ENCODE data around the gene PPP3CA. TPM values are rescaled to one million over a fixed set of nuclear protein-coding genes. Genes with fewer than 3 reads are reported as not detected.

PPP3CA gene
- total and polyA plus RNA-seq, 2 of the 8 experiments (the other 6 are each of a cell fraction or from before 2014, with no cell fraction given) = 7.9 to 35.0 TPM

DNA sequence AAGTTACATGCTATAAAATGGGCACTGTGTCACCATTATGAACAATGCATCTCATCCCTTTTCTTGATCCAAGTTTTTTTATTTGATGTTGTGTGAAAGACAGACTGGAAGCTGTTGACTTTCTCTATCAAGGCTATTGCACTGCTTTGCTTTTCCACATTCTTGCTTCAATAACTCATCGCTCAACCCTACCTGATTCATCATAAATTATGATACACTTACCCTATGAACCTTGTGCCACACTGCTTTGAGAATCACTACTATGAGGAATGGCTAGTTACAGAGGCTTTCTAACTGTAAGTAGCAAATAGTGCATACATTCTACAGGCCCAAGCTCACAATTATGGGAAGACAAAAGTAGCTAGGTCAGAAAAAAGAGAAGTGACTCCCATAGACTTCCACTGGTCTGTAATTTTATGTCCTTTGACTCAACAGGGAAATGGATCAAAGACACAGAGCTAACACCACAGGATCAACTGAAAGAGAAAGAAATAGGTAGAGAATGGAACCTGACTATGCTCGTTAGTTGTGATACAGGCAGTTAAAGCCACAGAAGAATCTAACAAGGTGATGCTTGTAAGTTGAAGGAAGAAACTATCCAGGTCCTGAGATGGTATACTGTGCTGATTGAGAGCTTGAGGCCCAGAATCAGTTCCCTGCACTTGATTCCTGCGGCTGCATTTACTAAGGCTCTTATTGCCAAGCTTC, 163.5 kb downstream of the PPP3CA start:
- Histone ChIP-seq H3K79me1 (ENCODE audit: low read depth, low read length) (no peaks in the 10 kb centered on the region), H2AK5ac (ENCODE audit: low read depth, low read length) (no peak overlapping the region), H2BK5ac (ENCODE audit: low read depth, low read length) (no peak overlapping the region), H4K5ac (ENCODE audit: insufficient read length, low read depth, low read length) (no peak overlapping the region), H3K4me1 (replicated peaks in 1 of 4; ENCODE audit: control insufficient read depth in 3 of 4, insufficient read depth in 4 of 4, low read length in 3 of 4) (peaks cover 0 to 3% (median 1%) of the 10 kb centered on the region in 4 experiments; a peak in 2 of 7 replicates), H3K56ac (replicated peaks; ENCODE audit: insufficient read length, low read depth, low read length) (no peak overlapping the region), H3K9ac (replicated peaks in 1 of 4; ENCODE audit: extremely low read depth in 1 of 4, low read depth in 3 of 4, low read length in 3 of 4) (no peak overlapping the region), H3K23ac (ENCODE audit: insufficient read length) (no peak overlapping the region), H3K9me3 (ENCODE audit: insufficient read depth in 2 of 2, low read depth in 1 of 2, low read length in 1 of 2) (peaks cover 4 to 11% of the 10 kb centered on the region in 2 experiments), H3K23me2 (ENCODE audit: low read depth, low read length) (no peaks in the 10 kb centered on the region), H2BK12ac (ENCODE audit: low read depth, low read length) (no peak overlapping the region), H2BK120ac (replicated peaks; ENCODE audit: low read depth, low read length) (no peak overlapping the region), H4K8ac (ENCODE audit: extremely low read depth, insufficient read depth, low read length) (no peak overlapping the region), H3K4me3 (ENCODE audit: extremely low read depth in 1 of 4, insufficient read depth in 2 of 4, low read depth in 3 of 4, low read length in 4 of 4) (no peak overlapping the region), H4K20me1 (replicated peaks in 1 of 2; ENCODE audit: control insufficient read depth in 1 of 2, insufficient read depth in 2 of 2, low read length in 2 of 2) (no peaks in the 10 kb centered on the region), H3K27ac (ENCODE audit: low read depth, low read length) (no peak overlapping the region), H3K18ac (ENCODE audit: extremely low read depth, low read length) (no peak overlapping the region), H2BK20ac (ENCODE audit: low read length) (no peak overlapping the region), H3K36me3 (ENCODE audit: control insufficient read depth in 2 of 4, insufficient read depth in 4 of 4, low read length in 3 of 4) (peaks cover 0 to 10% (median 0%) of the 10 kb centered on the region in 4 experiments; a peak in 3 of 8 replicates), H3K4ac (replicated peaks; ENCODE audit: insufficient read length, low read depth, low read length) (no peak overlapping the region), H3K79me2 (ENCODE audit: control insufficient read depth in 1 of 2, insufficient read depth in 2 of 2, low read length in 2 of 2) (peaks cover 0 to 7% of the 10 kb centered on the region in 2 experiments; a peak in 1 of 4 replicates), H4K91ac (replicated peaks; ENCODE audit: insufficient read length, low read length) (no peak overlapping the region), H2AFZ (ENCODE audit: low read length) (no peak overlapping the region), H2BK15ac (ENCODE audit: low read length) (no peak overlapping the region), H3K4me2 (ENCODE audit: insufficient read depth in 1 of 2, low read depth in 2 of 2, low read length in 2 of 2) (no peak overlapping the region), H3K27me3 (replicated peaks in 1 of 4; ENCODE audit: control insufficient read depth in 3 of 4, extremely low read depth in 1 of 4, insufficient read depth in 3 of 4, low read length in 3 of 4) (no peaks in the 10 kb centered on the region), H3K14ac (ENCODE audit: insufficient read length) (no peak overlapping the region)
- no peak for FAIRE-seq
- DNase-seq (ENCODE audit: low read depth in 1 of 2, low spot score in 2 of 2) = no peak
- POLR2A ChIA-PET (ENCODE audit: partially characterized antibody) = no interaction called here
- CTCF ChIA-PET (ENCODE audit: partially characterized antibody) = interaction anchor here (0.9 to 1.6 kb wide), 2 partner anchors 14 to 546 kb away, joined by 3 to 6 read pairs; no protein-coding TSS in a partner anchor
- WGBS, 2 experiments (ENCODE audit: extremely low coverage in 1 of 2, insufficient coverage in 1 of 2, insufficient read length in 1 of 2, insufficient replicate concordance in 2 of 2, low coverage in 1 of 2, low lambda C conversion rate in 2 of 2, missing lambda C conversion rate in 1 of 2) = 95% methylated on average over 3 of the region's 3 CpGs; no CpG with 5 or more reads in 1 of the 2 experiments
- TF ChIP-seq CREB1 (IDR thresholded peaks at IDR 0.05) = no peak
- TF ChIP-seq CTBP2 (IDR thresholded peaks at IDR 0.05; ENCODE audit: borderline replicate concordance, insufficient read depth, insufficient read length, low read length) = no peak
- TF ChIP-seq JUND (IDR thresholded peaks at IDR 0.05; ENCODE audit: low read length) = no peak
- TF ChIP-seq BCL11A (IDR thresholded peaks at IDR 0.05; ENCODE audit: low read depth in 2 of 2, low read length in 2 of 2) = no peak

All from H1 (cell line).